ENCODE measurements around the gene OR10A5.
"Not testable (repeated sequence)": the region's sequence is repeated elsewhere in the genome, so short reads cannot be mapped to it uniquely, and the experiment has no call there.

DNA sequence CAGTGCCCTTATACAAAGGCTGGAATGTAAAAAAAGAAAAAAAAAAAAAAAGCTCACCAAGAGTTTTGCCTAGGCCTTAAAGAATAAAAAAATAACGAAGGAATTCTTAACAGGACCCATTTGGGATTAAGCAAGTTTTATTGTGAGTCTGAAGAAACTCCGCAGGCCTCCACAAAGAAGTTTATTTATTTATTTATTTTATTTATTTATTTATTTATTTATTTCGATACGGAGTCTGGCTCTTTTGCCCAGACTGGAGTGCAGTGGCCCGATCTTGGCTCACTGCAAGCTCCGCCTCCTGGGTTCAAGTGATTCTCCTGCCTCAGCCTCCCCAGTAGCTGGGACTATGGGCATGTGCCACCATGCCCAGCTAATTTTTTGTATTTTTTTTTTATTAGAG, 9.3 kb downstream of the OR10A5 start:
- TF ChIP-seq, protein P1, sequence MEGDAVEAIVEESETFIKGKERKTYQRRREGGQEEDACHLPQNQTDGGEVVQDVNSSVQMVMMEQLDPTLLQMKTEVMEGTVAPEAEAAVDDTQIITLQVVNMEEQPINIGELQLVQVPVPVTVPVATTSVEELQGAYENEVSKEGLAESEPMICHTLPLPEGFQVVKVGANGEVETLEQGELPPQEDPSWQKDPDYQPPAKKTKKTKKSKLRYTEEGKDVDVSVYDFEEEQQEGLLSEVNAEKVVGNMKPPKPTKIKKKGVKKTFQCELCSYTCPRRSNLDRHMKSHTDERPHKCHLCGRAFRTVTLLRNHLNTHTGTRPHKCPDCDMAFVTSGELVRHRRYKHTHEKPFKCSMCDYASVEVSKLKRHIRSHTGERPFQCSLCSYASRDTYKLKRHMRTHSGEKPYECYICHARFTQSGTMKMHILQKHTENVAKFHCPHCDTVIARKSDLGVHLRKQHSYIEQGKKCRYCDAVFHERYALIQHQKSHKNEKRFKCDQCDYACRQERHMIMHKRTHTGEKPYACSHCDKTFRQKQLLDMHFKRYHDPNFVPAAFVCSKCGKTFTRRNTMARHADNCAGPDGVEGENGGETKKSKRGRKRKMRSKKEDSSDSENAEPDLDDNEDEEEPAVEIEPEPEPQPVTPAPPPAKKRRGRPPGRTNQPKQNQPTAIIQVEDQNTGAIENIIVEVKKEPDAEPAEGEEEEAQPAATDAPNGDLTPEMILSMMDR (conservative IDR thresholded peaks at IDR 0.05) = not testable (repeated sequence)
- TF ChIP-seq EZH2 (IDR thresholded peaks at IDR 0.05; ENCODE audit: low read depth) = not testable (repeated sequence)

Data from PC-9 (cell line).